ENCODE results near the gene SEC14L1.

Gene SEC14L1

GRCh38 chr17:77214328-77214727 lies 73.6 kb downstream of the SEC14L1 start:
- no peak for DNase-seq (ENCODE audit: low read depth)

DNA sequence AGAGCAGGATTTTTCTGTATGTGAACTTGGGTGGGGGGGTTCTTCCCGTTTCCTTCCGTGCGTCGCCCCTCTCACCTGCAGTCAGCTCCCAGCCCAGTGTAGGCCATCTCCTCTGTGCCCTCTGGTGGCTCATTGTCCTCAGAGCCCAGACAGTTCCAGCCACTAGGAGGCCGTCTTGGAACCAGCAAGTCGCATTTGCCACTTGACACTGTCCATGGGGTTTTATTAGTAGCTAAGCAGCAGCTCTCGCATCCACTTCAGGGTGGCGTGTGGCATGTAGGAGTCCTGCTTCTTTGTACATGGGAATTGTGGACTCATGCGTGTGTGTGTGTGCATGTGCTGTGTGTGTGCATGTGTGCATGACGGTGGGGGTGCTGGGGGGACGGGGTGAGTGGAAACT lies 74.0 kb downstream of the SEC14L1 start:
- no peak for DNase-seq (ENCODE audit: low read depth)

DNA sequence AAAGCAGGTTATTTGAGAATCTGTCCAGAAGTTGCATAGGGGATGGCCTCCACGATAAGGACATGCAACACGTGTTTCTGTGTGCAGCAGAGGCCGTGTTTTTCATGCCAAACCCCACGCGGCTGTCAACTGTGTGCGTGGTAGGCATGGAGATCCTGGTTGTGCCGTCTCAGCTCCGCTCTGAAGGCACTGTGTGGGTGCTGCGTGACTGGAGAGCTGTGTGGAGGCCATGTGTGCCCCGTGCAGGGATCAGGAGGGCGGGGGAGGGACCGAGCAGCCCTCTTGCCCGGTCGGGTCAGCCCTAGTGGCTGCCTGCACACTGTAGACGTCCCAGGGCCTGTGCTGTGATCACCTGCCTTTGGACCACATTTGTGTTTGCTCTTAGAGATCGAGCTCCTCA lies 74.5 kb downstream of the SEC14L1 start:
- DNase-seq (ENCODE audit: low read depth): no peak

DNA sequence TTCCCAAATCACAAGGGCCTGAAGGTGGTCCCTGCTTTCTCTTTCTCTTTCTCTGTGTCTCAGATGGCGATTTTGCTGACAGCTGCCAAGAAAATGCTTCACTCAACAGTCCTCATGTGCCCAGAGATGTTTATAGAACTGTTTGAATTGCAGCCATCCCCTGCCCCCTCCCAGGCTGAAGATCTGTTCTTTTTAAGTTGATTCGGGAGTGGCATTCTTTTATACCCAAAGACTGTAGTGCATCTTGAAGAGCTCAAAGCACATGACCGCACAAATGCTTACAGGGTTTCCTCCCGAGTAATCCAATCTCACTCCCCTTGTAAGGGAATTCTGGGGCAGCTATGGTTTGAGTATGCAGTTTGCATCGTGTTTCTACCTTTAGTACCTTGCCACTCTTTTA lies 75.7 kb downstream of the SEC14L1 start:
- no peak for DNase-seq (ENCODE audit: low read depth)

- DNase-seq (ENCODE audit: low read depth): no peak
These were observed 76.4 kb downstream of the SEC14L1 start for GRCh38 chr17:77217123-77217522.

- DNase-seq (ENCODE audit: low read depth): no peak
These were observed 76.8 kb downstream of the SEC14L1 start for GRCh38 chr17:77217566-77217965.

DNA sequence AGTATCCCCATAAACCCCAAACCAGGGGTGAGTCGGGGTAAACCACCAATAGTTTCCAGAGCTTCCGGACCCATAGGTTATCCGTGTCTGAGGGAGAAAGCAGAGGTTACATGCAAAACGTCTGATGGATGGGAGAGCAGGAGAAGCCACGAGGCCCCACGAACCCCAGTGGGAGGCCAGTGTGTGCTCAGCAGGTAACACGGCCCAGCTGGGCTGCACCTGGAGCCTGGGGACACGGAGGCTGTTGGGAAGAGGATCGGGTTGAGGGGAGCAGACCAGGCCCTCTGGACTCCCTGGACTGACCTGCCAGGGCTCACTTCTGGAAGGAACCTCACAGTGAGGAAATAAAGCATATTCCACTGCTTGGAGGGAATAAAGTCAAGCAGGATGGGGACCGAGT lies 78.1 kb downstream of the SEC14L1 start:
- DNase-seq (ENCODE audit: low read depth): no peak

GRCh38 chr17:77222356-77222755 lies 81.6 kb downstream of the SEC14L1 start:
- no peak for DNase-seq (ENCODE audit: low read depth)

DNA sequence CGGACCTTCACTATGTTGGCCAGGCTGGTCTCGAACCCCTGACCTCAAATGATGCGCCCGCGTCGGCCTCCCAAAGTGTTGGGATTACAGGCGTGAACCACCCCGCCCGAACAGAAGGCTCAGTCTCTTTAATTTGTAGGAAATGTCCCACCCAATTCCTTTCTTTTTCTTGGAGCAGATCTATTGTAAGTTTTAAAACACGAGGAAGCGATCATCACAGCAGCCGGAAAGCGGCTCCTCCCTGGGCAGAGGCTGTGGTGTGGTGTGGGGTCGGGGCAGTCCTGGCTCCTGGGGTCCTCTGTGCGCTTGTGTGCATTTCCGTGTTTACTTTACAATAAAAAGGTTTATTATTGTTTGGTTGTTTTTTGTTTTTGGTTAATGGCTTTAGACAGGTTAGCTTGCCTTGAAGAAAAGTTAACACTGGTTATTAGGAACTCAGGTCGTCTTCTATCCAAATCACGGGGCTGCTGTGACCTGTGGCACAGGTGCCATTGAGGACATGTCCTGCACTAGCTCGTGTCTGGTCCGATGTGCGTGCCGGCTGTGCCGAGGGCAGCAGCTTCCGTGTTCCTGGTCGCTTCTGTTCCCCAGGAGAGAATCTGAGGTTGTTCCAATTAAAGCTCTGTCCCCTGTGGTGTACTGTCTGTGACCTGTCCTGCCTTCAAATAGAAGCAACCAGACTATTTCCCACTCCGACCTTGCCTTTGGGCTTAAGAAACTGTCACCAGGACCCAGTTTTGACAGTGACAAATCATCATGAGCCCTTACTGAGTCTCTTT lies 83.1 kb downstream of the SEC14L1 start:
- DNase-seq (ENCODE audit: low read depth): no peak

DNA sequence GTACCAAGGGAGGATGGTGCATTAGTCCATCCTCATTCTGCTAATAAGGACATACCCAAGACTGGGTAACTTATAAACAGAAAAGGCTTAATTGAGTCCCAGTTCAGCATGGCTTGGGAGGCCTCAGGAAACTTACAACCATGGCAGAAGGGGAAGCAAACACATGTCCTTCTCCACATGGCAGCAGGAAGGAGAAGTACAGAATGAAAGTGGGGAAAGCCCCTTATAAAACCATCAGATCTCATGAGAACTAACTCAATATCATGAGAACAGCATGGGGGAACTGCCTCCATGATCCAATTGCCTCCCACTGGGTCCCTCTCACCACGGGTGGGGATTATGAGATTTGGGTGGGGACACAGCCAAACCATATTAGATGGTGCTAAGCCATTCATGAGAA lies 84.5 kb downstream of the SEC14L1 start:
- DNase-seq (ENCODE audit: low read depth): no peak

DNA sequence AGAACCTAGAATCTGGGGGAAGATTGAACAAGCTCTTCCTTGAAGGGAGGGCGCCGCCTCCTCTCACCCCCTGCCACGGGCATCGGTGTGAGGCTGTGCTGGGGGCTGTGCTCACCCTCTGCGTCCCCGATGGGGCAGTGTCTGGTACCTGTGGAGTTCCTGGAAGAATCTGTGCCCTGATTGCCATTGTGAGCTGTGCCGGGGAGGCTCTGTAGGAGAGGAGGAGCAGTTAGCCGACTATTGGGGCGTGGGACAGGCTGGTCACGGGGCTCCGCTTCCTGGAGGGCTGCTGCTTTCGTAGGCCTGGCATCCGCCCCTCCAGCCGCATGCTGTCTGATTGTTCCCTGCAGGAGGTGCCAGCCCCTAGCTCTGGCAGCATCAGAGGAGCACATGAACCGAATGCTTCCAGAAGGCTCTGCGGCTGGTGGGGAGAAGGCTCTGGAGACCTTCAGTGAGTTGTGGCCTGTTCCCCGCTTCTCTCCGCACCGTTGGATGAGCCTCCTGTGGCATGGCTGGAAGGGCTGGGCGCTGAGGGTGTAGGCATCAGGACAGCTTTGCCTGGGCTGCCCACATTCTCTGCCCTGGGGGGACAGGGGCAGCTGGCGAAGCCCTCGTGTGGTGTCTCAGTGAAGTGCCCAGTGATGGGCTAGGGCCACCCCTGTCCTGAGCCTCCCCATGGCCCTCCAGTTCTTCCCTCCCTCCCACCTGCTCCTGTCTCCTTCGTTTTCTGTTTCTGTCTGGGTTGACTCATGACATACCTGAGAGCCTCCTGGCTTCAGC lies 86.9 kb downstream of the SEC14L1 start:
- no peak for DNase-seq (ENCODE audit: low read depth)

DNA sequence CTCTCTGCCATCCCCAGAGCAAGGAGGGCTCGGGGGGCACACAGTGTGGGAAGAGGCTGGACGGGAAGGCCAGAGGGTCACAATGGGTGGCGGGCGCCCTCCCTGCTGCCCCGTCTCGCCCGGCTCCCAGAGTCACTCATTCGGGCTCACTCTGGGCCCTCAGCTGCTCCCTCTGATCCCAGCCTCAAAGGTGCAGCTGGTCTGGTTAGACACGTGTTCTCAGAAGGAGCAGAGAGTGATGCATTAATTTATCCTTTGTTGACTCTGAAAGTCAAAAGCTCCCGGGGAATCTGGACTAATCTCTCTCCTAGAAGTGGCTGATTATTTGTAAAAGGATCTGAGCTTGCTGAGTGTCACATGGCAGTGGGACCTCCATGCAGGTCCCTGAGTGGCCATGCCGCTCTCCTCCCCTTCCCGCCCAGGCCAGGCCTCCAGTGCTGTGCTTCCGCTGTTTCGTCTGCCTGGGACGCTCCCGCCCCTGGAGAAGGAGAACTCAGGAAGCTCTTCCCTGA lies 87.5 kb downstream of the SEC14L1 start:
- DNase-seq (ENCODE audit: low read depth): no peak

GRCh38 chr17:77228816-77229215 lies 88.0 kb downstream of the SEC14L1 start:
- DNase-seq (ENCODE audit: low read depth): no peak

- no peak for DNase-seq (ENCODE audit: low read depth)
These were observed 89.1 kb downstream of the SEC14L1 start for GRCh38 chr17:77229786-77230435.

GRCh38 chr17:77230436-77230830 lies 89.7 kb downstream of the SEC14L1 start:
- no peak for DNase-seq (ENCODE audit: low read depth)

- DNase-seq (ENCODE audit: low read depth): no peak
These were observed 90.5 kb downstream of the SEC14L1 start for GRCh38 chr17:77231076-77231871.

- no peak for DNase-seq (ENCODE audit: low read depth)
These were observed 92.4 kb downstream of the SEC14L1 start for GRCh38 chr17:77233127-77233526.

GRCh38 chr17:77233635-77234334 lies 93.0 kb downstream of the SEC14L1 start:
- no peak for DNase-seq (ENCODE audit: low read depth)

- no peak for DNase-seq (ENCODE audit: low read depth)
These were observed 93.9 kb downstream of the SEC14L1 start for GRCh38 chr17:77234695-77235094.

DNA sequence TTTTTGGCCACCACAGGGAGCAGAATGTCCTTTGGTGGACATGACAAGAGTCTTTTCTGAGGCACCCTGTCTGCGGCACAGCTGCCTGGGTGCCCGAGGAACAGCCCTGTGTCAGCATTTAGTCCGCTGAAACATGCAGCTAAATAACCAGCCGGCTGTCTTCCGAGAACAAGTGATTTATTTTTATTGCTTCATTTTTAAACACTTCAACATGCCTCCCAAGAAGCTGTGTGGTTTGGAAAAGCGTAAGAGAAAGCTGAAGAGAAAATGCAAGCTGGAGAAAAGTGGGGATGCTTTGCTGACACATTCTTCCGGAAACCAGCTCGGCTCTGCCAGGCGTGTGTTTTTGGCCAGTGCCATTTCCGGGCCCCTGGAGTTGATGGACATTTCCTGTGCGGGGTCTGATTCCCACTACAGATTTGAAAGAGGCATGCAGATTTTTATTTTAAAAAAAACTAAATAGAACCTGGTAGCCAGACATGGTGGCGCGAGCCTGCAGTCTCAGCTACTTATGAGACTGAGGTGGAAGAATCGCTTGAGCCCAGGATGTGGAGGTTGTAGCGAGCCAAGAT lies 94.7 kb downstream of the SEC14L1 start:
- DNase-seq (ENCODE audit: low read depth): no peak
